OCI-M2 (cell line): ENCODE measurements around the gene AMOTL1.
"Not testable (repeated sequence)": the region's sequence is repeated elsewhere in the genome, so short reads cannot be mapped to it uniquely, and the experiment has no call there.

Experiments
- DNase-seq: peaks from one replicate; lab custom pipeline; 2025; ENCODE audit not compliant: unreplicated experiment; lab: John Stamatoyannopoulos, UW

AMOTL1 gene

DNA sequence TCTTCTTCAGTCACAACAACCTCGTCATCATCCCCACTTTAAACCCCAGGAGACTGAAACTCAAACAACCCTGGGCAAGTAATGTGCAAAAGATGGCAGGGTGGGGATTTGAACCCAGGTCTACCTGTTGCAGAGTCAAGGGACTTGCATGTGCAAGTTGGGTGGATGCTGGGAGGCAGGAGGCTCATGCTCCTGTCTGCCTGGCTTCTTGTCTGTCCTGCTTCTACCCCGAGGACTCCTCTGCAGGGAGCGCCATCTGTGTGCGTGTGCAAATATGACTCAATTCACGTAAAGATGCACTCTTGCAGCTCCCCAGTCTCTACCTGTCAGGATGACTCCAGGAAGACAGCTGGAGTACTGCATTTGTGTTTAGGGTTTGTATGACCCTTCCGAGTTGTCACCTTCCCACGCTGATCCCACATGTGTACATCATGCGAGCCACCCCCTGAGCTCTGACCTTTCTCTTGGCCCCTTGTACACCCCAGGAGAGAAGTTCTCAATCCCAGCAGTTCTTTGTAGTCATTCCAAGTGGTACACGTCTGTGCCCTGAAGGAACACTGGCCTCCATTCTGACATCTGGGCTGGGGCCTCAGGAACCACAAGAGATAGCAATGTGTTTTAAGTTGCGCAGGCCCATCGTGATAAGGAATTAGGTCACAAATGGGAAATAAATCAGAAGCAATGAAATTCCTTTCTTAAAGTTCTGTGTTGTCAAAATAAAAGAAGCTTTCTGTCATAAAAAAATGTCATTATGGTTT, 109.5 kb downstream of the AMOTL1 start:
- DNase-seq: no peak

DNA sequence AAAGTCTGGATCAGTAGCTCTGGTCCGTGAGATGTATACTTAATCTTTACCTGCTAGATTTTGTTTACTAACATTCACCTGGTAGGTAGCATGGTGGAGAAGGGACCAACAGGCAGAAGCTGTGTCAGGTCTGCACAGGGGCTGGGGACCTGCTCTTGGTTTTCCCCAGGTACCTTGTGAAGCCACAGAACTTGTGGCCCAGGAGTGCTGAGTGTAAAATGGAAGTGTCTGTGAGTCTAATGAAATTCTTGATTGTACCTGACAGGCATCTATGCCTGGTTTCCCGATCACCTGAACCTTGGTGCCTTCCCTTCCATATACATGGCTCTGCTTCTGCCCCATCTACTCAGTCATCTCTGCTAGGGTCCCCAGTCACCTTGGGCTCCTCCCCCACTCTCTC, 110.8 kb downstream of the AMOTL1 start:
- no peak for DNase-seq

DNA sequence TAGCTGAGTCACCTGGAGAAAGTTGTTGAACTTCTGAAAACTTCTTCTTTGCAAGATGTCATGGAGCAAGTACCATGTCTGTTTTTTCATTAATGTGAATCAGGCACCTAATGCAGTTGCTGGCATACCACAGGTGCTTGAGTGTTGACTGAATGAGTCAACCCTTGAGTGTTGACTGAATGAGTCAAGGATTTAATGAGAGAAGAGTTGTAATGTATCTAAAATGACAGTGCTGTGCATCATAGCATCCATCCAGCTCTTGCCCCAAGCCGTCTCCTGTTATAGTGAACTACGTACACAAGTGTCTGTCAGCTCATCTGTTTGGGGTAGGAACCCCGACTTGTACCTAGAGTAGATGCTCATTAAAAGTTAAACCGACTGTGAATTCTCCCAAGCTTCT, 112.1 kb downstream of the AMOTL1 start:
- no peak for DNase-seq

DNA sequence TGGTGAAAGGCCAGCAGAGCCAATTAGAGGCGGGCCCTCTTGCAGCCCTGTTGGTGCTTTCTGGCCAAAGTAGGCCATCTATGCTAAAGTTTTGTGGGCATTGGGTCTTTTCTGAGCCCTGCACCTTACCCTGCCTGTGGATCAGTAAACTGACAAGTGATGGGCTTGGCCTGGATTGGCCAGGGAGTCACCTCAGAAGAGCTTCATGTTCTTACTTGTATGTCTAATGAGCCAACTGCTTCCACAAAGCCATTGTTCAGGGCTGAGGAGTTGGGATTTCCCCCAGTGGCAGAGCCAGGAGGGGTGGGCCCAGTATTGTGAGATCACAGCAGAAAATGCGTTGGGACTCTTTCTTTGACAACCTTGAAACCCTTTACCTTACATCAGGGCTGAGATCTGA, 114.8 kb downstream of the AMOTL1 start:
- no peak for DNase-seq

DNA sequence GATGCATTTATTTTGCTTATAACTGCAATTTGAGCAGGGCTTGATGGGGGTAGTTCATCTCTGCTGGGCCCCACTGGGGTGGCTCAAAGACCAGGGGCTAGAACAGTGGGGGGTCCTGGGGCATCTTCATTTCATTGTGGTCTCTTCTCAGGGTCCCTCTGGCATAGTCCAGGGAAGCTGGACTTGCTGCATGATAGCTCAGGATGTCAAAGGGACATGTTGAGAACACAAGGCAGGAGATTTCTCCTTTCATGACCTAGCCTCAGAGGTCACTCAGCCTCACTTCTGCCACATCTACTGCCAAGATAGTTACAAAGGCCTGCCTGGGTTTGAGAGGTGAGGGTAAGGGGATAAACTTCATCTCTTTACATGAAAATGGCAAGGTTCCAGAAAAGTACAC, 115.7 kb downstream of the AMOTL1 start:
- DNase-seq: no peak

GRCh38 chr11:94884376-94884775, 116.2 kb downstream of the AMOTL1 start:
- no peak for DNase-seq

DNA sequence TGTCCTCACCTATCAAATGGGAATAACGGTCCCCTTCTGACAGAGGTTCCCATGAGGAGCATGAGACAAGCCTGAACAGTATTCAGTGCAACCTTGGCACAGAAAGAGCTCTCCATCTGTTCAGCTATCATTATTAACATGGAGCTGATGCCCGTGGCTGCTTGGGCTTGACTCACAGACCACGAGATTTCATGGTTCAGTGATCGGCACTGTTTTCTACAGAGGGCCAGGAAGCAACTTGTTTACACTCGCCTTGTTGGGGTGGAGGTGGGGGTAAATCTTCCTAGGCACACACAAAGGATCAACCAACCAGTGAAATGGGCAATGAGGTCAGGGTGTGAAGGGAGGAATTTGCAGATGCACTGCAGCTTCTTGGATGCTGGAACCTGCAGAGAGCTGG, 117.0 kb downstream of the AMOTL1 start:
- no peak for DNase-seq

- no peak for DNase-seq
Measured at GRCh38 chr11:94885581-94885980, 117.4 kb downstream of the AMOTL1 start.

DNA sequence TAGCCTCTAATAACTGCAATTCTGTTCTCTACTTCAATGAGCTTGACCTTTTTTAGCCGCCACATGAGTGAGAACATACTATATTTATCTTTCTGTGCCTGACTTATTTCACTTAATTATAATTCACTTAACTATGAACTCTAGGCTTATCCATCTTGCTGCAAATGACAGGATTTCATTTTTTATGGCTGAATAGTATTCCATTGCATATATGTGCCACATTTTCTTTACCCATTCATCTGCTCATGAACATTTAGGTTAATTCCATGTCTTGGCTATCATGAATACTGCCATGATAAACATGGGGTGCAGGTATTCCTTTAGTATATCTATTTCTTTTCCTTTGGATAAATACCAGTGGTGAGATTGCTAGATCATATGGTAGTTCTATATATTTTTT, 120.0 kb downstream of the AMOTL1 start:
- no peak for DNase-seq

DNA sequence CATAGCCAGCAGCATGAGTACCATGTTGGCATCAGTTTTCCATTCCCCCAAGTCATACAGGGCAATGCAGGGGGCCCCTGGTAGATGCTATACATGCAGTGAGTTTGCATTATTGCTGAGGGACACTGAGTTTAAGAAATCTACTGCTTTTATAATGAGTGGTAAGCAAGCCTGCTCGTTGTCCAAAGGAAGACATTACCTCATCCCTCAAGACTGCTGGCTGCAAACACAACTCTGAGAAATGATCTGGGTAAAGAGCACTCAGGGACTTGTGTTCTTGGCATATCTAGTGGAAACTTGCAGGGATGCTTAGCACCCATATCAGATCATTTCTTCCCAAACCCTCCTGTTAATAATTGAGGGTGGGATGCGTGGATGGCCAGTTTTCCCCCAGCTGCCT, 127.3 kb downstream of the AMOTL1 start:
- DNase-seq: no peak

DNA sequence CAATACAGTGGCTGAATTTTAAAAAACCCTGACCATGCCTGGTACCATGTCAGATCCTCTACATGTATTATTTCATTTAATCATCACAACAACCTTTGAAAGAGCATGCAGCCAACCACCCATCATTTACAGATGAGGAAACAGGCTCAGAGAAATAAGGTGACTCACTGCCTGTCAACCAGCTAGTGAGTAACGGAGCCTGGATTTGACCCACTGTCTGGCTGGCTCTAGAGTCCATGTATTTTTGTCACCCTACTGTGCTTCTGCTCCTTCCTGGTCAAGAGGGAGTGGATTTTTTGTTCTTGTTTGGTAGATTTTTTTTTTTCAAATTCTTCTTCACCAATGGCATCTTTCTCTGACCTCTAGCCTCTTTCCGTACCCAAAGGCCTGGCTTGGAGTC, 127.8 kb downstream of the AMOTL1 start:
- DNase-seq: no peak

DNA sequence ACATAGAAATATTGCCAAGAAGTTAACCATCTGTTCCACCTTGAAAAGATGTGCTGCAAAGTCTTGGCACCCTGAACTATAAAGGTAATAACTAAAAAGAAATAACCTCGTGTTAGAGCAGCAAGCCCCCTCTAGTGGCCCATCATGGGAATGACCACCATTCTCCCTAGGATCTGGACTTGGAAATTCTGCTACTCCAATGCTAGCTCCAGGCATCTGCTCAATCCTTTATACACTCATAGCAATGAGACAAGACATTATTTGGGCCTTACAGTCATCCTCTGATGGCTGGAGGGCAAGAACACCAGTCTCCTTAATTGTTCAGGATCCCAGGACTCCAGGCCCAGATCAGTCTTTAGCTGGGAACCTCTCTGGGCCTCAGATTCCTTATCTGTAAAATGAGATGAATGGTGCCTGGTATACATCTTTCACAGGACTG, 129.2 kb downstream of the AMOTL1 start:
- DNase-seq: no peak

- DNase-seq: no peak
Measured at GRCh38 chr11:94907226-94907625, 139.1 kb downstream of the AMOTL1 start.

GRCh38 chr11:94909371-94909820, 141.2 kb downstream of the AMOTL1 start:
- DNase-seq: no peak

DNA sequence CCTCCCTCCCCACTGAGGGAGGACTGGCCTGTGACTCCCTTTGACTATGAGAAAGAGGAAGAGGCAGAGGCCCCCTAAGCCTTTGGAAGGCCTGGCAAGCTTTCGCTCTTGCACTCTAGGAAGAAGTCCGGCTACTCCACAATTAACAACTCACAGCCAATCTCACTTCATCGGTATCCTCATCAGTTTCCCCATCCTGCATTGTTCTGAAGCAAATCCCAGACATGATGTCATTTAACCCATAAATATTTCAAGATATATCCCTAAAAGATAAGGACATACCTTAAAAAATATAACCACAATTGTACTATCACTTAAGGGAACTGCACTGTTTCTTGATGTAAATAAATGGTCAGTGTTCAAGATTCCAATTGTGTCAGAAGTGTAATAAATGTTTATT, 142.1 kb downstream of the AMOTL1 start:
- DNase-seq: no peak

GRCh38 chr11:94910779-94911178, 142.6 kb downstream of the AMOTL1 start:
- no peak for DNase-seq

DNA sequence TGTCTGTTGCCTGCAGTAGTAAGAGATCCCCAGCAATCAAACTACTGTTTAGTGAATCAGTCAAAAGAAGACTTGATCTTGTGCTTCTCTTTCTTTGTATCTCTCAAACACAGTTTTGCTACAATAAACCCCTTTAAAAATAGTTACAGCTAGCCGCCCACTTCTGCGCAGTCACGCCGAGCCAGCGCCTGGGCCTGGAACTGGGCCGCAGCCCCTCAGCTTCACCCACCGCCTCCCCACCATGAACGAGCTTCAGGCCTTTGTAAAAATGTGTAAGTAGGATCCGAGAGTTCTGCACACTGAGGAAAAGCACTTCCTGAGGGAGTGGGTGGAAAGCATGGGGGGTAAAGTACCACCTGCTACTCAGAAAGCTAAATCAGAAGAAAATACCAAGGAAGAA, 144.7 kb downstream of the AMOTL1 start:
- DNase-seq: no peak

DNA sequence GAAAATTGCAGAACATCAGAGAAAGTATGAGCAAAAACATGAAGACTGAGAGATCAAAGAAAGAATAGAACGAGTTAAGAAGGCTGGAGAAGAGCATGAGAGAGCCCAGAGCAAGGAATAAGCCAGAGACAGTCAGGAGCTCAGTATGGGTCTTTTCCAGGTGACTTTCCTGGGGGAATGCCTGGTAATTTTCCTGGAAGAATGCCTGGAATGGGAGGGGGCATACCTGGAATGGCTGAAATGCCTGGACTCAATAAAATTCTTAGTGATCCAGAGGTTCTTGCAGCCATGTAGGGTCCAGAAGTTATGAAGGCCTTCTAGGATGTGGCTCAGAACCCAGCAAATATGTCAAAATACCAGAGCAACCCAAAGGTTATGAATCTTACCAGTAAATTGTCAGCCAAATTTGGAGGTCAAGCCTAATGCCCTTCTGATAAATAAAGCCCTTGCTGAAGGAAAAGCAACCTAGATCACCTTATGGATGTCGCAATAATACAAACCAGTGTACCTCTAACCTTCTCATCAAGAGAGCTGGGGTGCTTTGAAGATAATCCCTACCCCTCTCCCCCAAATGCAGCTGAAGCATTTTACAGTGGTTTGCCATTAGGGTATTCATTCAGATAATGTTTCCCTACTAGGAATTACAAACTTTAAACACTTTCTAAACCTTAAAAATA, 145.7 kb downstream of the AMOTL1 start:
- DNase-seq: not testable (repeated sequence)

DNA sequence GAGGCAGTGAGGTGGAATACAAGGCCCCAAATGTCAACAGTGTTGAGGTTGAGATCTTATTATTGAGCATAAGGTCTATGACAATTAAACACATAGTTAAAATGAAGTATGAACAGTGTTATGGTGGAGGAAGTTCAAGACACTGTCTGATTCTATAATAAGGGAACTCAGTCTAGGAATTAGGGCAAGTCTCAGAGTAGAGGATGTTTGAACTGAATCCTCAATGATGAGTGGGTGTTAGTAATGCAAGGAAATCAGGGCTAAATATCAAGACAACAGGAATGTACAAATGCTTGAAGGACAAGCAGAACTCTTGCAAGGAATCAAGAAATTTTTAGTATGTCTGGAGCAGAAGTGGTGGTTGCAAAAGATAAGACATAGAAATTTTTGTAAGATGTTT, 152.2 kb downstream of the AMOTL1 start:
- no peak for DNase-seq

DNA sequence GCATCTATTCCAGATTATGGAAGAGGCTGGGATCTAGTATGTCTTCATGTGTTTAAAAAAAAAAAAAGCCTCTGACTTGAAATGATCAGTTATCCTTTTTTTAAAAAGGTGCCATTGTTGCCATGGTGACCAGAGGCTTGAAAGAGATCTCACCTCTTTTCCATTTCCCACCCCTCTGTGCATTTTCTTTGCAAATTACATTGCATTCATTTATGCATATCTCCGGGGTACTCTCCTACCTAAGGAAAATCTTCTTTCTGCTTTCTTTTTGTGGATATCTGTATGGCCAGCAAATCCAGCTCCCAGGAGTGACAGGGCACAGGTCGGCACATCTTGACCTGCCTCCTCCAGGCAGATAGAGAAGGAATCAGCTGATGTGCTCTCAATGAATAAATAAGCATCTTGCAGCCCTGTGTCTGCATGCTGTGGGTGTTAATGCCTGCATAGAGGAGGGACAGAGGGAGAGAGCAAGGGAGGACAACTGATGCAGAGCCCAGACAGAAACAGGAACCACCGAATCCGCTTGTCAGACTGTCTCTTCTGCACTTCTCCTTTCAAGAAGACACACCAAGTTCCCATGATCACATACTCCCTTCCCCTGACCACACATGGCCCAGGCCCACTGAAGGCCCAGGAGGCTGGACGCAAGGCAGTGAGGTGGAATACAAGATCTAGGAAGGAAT, 154.3 kb downstream of the AMOTL1 start:
- DNase-seq: no peak

GRCh38 chr11:94923004-94923334, 154.8 kb downstream of the AMOTL1 start:
- no peak for DNase-seq

GRCh38 chr11:94924171-94924572, 156.0 kb downstream of the AMOTL1 start:
- DNase-seq: no peak
